Fibroblast of lung (primary cell): Measurements from ENCODE around the gene FRMD4A.

ENCODE experiments used
- CTCF ChIP-seq, 2 donors: IDR thresholded peaks in 1 of 2; conservative IDR thresholded peaks in 1 of 2; 1 replicate in 1 of 2; 2 replicates in 1 of 2; pipeline ENCODE4 v1.5.1; 2011 to 2012; ENCODE audit warnings: low read length in 2 of 2, control low read depth in 1 of 2, inconsistent platforms in 1 of 2, low read depth in 1 of 2, mild to moderate bottlenecking in 1 of 2
- EZH2 ChIP-seq: IDR thresholded peaks from 2 replicates; pipeline ENCODE4 v1.5.1; 2012; ENCODE audit warnings: low read length, control low read depth, mild to moderate bottlenecking; ENCODE audit errors: missing control alignments

GRCh38 chr10:14243221-14243620 is 87.5 kb downstream of the FRMD4A start:
- TF ChIP-seq CTCF (conservative IDR thresholded peaks at IDR 0.05 in 1 of 2, IDR thresholded peaks at IDR 0.05 in 1 of 2; ENCODE audit: low read depth in 1 of 2, low read length in 2 of 2) (no peak), EZH2 (no peak)
